HG03060 (cell line): ENCODE results near the gene POLN.

Experiments
- ATAC-seq: cut with Tn5 transposase; IDR thresholded peaks from one replicate; pipeline ENCODE4 v1.9.1; 2021; ENCODE audit warnings: low read depth, moderate number of reproducible peaks; ENCODE audit not compliant: unreplicated experiment

Gene POLN

DNA sequence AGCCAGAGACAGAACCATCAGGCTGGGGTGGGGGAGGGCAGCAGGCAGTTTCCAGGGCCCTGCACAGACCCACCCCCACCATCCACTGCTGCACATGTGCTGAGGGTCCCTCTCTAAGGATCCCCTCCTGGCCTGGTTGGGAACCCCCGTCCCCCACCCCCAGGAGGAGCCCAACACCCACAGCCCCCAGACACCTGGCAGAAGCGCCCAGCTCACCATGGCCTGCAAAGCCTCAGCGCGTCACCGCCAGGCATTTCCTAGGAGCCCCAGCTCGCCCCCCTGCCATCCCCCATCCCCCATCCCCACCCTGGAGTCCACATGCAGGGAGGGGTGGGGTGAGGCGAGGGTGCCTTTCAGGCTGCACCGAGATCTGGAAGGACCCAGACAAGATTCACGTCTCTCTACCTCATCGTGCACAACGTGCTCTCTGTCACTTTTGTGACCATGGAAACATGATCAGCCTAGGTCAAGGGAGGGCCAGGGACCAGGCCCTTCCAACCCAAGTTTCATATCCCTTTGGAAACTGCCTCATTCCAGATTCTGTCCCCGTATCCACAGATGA, 10.7 kb upstream of the POLN start:
- ATAC-seq: no peak

DNA sequence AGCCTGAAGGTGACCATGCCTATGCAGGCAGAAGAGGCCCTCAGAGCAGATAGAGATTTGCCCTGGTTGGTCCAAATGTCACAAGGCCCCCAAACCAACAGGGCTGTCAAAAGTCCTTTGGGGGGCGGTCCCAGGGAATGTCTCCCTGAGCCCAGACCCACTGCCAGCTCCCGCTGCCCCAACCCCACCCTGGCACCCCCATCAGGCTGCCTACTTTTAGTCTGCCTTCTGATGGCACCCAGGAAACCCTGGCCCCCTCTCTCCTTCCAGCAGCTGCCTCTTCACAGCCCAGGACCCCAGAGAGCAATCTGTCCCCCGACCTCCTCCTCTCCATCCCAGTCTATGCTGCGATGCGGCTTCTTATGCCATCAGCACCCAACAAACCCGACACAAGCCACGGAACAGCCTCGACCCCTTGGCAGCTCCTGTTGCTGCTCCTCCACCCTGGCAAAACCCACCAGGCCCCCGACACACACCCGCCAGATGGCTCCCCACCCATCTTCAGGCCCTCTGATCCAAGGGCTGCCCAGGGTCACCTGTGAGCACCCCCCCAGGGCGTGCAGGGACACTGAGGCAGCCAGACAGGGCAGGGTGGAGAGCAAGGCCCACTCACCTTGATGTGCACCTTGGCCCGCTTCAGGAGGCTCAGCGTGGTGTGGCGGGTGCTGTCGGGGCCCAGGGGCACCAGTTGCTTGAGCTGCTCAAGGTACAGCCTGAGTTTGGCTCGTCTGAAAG, 10.0 kb upstream of the POLN start:
- no peak for ATAC-seq

DNA sequence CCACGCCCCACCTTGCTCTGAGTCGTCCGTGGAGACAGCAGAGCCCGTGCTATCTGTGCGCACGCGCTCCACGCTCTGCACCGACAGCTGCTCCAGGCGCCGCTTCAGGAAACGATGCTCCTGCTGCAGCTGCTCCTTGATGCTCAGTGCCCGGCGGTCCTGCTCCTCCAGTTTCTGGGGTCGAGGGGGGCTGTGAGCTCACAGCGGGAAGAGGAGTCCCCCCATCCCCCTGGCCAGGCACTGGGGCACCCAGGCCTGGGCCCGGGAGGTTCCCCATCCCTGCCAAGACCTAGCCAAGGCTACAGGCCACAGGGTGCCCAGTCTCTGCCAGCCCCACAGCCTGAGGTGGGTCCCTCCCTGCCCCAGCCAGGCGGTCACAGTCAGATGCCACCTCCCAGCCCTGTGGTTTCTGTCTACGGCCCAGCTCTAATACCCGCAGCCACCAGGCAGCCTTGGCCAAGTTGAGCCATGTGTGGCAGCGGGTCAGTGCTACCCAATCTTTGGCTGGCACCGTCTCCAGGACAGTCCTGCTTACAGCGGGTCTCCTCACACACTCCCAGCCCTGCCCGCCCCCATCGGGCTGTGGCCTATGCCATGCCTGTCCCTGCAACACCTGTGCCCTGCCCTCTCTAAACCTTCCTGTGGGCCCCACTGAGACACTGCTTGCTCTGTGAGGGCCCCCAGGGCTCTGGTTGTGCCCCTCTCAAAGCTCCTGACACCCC, 9.3 kb upstream of the POLN start:
- ATAC-seq: no peak

DNA sequence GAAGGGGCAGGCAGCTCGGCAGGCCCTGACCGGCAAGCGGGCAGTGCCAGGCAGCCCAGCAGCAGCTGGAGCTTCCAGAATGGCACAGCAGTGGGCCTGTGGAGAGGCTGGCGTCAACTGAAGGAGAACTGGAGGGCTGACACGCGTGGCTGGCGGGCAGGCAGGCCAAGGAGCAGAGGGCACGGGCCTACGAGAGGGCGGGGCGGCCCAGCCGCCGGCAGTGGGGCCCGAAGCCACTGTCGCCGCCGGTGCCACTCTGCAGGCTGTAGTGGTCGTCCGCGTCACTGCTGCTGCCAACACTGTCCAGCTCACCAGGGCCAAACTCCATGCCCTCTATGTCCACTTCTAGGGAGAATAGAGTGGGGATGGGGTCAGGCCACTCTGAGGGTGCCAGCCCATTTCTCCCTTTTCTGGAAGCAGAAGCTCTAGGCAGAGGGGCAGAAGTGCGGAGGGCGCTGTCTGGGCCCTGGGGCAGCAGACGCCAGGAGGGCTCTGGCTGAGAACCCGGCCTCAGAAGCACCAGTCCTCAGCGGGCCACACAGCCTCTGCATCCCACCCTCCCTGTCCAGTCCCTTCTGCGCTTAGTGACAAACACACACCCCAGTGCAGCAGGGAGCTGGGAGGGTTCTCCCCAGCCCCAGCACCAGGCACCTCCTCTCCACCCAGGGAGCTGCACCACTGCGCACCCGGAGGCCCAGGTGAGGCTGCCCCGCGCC, 8.6 kb upstream of the POLN start:
- no peak for ATAC-seq

DNA sequence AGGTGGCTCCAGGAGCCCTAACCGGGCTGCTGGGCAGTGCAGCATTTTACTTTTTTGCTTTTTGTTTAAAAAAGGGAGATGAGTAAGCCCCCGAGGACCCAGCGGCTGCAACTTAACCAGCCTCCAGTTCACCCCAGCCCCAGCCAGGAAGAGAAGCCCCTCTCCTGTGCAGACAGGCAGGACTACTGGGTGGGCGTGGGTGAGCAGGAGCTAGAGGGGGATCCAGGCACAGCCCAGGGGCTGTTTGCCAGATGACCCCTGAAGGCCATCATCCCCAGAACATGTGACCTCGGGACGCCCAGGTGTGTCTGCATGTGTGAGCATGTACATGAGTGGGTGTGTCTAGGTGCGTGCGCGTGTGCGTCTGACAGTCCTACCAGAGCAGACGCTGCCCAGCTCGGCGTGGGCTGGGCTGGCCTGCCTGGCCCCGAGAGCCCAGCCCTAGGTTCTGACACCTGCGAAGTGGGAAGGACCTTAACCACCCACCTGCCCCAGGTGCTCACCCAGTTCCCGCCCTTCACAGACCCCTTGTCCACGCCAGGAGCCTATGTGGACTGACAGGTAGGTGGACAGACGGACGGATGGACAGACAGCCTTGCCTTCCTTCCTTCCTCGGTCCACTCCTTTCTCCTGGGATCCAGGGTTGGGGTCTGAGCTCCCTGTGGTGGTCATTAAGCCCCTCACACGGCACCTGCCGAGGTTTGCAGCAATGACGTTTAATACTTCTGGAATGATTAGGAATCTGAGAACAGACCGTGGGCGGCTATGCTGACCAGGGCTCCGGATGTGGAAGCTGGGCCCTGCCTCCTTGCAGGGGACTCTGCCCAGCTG, 7.8 kb upstream of the POLN start:
- no peak for ATAC-seq

DNA sequence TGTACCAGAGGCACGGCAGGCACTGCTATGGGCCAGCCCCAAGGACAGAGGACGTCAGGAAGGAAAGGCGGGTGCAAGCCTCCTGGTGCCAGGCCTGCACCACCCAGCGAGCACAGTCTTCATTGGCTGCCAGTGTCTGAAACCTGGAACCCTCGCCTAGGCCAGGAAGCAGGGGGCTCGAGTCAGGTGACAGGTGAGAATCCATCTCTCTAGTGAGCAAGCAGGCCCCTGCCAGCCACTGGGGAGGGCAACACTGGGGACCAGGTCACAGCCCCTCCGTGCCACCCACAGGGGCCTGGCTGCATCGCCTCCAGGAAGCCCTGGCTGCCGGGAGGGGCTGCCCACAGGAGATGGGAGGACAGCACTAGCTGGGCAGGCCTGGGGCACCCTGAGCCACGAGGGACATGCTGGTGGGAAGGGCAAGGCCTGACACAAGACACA, 6.9 kb upstream of the POLN start:
- no peak for ATAC-seq

DNA sequence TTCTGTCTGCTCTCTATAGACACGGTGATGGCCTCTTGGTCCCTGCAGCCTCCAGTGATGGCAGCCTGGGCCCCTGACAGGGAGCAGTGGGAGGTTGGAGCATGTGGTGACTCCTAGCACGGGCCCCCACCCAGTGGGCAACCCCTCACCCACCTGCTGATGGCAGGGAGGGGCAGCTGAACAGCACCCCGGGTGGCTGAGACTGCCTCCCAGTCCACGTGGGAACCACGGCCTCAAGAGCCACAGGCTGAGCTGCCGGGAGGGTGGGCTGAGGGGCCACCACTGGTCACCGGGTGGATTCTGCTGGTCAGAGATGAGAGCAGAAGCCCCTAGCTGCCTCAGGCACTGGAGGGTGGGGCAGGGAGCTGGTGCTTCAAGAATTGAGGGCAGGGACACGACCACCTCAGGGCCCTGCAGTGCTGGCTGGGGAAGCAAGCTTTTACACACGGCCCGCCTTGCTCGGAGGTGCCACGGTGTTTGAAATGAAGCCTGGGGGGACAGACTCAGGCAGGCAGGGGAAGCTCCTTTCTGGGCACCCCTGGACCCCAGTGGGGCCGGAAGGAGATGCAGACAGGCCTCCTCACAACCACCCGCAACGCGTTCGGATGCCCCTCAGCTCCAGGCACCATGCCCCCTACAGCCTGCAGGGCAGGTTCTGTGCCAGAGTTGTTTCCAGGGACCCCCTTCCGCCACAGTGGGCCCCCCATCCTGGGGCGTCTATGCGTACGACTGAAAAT, 6.3 kb upstream of the POLN start:
- no peak for ATAC-seq

DNA sequence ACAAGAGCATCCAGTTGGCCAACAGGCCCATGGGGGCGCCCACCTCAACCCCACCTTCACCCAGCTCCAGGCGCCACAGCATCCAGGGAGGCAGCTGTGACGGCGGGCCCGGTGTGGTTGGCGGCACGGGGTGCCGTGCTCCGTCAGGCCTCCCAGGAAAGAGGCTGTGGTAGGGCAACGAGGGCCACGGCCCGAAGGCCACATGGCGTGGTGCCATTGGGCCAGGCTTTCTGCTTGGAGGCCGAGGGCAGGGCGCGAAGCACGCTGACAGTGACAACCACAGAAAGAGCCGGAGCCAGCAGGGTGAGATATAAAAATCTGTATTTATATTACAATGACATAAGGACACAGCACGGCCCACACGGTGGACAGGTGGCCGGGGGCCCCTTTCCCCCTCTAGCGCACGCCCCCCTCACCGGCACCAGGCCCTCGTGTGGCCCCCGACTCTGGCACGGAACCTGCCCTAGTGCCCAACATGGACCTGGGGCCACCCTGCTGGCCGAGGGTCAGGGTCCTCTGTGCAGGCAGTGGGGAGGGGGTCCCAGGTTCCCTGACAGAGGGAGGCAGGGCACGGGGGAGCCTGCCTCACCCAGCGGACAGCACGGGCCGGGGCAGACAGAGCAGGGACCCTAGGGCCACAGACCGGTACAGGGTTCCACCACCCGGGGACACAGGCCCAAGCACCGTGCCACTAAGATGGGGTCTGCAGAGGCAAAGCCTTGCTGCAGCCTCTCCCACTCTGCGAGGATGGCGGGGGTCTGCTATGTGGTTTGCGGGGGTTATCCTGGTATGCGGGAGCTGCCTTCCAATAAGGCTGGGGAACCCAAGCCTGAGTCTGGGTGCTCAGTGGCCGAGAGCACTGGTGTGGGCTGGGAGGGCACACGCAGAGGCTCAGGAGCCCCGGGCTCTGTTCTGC, 5.5 kb upstream of the POLN start:
- no peak for ATAC-seq

DNA sequence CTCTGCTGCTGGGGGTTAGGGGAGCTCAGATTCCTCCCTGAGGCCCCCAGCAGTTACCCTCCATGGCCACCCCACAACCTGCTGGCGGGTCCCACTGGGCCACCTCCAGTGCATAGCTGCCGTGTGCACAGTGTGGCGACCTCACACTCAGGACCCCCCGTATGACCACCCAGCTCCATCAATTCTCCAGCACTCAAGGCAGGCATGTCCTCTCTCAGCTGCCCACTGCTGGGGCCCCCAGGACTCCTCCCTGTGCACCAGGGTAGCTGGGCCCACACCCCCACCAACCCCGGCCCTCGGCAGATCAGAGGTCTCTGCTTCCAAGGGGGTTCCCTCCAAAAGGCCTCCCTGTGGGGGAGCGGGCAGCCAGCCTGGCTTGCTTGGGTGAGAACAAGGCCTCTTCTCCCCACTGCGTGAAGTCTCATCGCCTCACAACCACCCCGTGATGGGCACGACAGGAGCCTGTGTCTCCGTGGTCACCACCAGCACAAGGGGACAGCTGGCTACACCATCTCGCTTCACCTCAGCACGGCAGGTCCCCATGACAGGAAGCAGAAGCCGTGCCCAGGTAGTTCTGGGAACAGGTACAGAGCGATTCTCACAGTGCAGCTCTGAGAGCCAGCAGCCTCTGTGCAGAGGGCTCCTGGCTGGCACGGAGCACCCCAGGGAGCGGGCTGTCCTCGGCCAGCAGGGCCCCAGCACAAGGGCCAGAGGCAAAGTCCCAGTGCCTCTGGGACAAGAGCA, 4.6 kb upstream of the POLN start:
- ATAC-seq: no peak

DNA sequence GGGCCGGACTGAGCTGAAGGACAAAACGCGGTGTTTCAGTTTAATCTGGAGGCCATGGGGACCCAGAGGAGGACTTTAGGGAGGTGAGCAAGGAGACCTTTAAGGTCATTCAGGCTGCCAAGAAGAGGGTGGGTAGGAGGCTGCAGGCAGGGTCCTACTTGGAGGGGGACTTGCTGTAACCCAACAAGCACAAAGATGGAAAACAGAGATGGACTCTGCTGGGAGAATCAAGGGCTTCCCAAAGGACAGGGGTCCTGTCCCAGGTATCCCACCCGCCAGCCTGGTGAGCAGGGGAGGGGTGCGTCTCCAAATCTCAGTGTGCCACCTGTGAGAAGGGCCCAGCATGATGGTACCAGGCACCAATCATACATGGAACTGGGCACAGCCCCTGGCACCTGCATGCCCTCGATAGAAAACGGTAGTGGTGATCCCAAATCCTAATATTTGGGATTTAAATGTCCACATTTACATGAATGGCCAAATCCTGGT, 3.9 kb upstream of the POLN start:
- no peak for ATAC-seq

DNA sequence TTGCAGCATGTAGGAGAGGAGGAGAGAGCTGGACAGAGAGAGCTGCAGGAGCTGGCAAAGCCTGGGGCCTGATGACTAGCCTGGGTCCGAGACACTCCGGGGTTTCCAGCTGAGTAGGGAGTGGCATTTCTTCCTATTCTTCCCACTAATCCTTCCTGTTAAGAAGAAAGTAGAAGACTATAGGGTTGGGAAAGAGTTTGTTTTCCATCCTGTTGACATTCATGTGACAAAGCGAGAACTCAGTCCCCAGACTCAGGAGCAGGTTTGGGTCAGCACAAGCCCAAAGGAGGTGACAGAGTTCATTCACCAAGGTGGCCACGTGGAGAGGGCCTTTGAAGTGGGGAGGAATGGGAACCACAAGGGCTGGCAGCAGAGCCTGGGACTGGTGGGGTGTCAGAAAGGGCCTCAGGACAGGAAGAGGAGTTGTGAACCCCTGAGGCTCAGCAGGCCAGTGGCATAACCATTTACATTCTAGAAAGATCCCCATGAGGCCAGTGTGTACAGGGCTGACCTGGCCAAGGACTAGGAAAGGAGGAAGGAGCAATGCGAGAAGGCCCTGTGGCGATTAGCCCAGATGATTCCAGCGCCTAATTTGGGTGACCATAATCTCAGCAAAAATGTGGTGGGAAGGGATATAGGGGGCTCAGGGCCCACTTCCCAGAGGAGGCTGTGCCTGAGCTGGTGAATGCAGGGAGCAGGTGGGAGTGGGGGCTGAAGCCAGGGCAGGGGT, 3.3 kb upstream of the POLN start:
- ATAC-seq: no peak

DNA sequence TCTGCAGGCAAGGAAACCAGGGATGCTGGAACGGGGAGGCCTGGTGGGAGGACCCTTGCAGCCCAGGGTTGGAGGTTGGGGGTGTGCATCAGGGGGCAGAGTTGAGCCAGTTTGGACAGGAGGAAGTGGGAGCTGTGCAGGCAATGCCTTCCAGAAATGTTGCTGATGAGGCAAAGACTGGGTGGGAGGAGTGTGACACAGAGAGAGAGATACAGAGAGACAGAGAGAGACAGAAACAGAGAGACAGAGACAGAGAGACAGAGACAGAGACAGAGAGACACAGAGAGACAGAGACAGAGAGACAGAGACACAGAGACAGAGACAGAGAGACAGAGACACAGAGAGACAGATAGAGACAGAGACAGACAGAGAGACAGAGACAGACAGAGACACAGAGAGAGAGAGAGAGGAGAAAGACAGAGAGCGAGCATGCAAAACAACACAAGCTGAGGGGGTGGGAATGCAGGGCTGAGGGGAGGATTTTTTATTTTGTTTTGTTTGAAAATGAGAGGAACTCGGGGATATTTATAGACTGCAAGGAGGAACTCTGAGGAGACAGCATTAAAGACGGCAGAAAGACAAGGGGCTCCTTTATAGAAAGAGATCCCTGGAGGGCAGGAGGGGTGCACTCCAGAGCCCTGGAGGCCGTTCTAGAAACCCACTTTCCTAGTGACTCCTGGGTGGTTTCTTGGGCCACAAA, 1.9 kb upstream of the POLN start:
- ATAC-seq: no peak

DNA sequence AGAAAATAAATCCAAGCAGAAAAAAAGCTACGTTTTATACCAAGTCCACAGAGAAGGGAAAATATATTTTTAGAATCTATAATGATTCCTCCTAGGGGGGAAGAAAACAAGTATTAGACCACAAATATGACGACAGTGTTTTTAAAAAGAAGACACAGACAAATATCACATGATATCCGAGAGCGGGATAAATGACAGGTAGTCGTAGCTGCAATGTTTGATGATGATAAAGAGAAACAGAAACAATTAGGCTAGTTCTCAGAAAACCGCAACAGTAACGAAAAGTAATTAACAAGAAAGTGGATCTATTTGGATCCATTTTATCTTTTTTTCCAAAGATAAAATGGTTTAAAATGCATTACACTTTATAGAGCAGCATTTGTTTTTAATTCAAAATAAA, 918 bp downstream of the POLN start:
- no peak for ATAC-seq

DNA sequence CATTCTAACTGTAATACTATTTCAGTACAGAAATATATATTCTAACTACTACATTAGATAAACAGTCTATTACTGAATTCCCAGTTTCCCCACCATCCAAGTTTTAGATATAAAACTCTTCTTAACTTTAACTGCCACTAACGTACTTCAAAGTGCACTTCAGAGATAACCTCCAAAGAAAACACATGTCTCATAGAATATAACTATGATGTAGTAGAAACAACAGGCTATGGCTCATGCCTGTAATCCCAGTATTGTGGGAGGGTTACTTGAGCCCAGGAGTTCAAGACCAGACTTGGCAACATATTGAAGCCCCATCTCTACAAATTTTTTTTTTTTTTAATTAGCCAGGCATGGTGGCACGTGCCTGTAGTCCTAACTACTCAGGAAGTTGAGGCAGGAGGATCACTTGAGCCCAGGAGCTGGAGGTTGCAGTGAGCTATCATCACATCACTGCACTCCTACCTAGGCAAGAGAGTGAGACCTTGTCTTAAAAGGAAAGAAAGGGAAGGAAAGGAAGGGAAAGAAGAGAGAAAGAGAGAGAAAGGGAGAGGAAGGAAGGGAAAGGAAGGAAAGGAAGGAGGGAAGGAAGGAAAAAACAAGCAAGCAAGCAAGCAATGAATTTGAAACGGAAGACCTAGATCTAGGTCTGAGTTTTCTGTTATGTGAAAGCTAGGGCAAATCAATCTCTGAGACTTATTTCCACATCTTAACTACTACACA, 4.8 kb downstream of the POLN start:
- no peak for ATAC-seq

DNA sequence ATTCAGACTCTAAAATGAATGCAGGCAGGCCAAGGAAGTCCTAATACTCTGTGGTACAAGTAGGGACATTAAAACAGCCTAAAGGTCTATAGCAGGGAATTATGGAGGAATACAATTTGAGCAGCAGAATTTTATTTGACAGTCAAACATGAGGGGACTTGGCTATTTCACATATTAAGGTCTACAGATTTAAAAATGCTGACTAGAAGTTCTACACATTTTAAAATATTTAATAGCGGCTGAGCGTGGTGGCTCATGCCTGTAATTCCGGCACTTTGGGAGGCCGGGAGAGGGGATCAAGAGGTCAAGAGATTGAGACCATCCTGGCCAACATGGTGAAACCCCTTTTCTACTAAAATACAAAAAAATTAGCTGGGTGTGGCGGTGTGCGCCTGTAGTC, 10.8 kb downstream of the POLN start:
- no peak for ATAC-seq

DNA sequence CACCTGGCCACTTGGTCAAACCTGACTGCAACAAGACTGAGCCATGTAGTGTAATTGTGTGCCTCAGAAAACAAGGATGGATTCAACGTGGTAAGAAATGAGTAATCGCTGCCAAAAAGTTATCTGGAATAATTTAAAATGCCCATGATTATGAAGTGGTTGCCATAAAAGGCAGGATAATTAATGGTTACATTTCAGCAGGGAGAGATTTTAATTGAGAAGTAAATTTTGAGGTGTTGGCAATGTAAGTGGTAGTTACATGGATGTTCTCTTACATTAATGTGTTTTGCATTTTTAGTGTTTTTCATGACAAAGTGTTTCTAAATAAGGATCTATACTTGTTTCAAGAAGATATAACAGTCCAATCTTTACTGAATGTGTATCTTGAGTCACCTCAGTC, 15.7 kb downstream of the POLN start:
- ATAC-seq: no peak
